Activated CD4-positive, CD25-positive, alpha-beta regulatory T cell treated with anti-CD3 and anti-CD28 coated beads, Interleukin-2, amount 50 U/mL, for 16 hours (primary cell): ENCODE measurements around the gene CPNE5.

ENCODE experiments used
- DNase-seq: peaks from one replicate; pipeline ENCODE4 v3.0.0-alpha.2; 2020; ENCODE audit warnings: low read depth, low spot score

CPNE5 gene

DNA sequence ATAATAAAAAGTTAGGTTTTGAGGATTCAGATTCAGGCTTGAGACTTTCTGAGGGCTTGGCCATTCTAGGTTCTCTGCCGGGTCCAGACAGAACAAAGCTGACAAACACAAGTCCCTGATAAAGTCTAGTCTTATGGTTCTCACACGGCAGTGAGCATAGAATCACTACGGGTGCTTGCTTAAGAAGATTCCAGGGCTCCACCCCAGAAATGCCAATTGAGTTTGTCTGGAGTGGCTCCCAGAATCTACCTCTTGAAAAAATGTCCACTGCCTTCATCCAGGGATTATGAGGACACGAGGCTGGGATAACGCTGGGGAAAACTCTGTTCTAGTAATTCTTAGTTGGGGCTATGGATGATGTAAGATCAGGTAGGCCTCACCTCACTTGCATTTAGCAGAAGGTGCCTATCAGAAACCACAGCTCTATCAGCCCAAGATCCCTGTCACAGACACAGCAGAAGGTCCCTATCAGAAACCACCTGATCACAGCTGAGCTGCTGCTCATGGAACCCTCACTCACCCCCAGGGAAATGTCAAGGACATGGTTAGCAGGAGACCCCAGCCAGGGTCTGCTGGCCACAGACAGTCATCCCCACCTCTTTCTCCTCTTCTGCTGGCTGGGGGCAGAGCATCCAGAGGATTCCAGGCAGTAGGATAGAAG lies 89.3 kb downstream of the CPNE5 start:
- DNase-seq: no peak

DNA sequence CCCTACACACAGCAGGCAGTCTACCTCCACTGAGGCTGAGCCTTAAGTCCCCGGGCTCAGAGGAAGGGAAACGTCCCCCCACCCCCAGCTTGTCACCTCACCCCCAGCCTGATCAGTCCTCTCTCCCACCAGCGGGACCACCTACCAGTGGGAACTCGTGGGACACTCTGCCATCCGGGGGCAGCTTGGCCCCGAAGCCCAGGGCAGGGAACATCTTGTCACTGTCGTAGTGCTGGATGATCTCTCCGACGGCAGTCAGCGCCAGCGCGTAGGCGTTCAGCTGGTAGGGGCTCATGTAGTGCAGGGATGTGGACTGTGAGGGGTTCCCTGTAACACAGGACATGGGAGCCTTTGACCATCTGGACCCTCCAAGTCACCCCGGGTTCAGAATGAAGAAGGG lies 93.0 kb downstream of the CPNE5 start:
- no peak for DNase-seq

DNA sequence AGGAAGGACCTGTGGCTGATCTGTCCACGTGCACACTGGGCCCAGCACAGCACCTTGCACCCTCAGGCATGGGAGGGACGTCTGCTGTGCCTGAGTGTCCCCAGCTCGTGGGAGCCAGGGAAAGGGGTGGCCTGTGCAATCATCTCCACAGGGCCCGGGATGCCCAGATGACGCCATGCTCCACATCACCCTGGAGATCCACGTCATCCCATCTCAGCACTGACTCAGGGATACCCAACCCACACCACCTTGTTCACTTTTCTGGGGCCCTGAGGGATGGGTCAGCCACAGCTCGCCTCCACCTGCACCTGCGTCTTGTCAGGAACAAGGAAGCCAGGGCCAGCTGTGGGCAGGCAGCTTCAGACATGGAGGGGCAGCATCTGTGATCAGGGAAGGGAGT lies 93.4 kb downstream of the CPNE5 start:
- no peak for DNase-seq

DNA sequence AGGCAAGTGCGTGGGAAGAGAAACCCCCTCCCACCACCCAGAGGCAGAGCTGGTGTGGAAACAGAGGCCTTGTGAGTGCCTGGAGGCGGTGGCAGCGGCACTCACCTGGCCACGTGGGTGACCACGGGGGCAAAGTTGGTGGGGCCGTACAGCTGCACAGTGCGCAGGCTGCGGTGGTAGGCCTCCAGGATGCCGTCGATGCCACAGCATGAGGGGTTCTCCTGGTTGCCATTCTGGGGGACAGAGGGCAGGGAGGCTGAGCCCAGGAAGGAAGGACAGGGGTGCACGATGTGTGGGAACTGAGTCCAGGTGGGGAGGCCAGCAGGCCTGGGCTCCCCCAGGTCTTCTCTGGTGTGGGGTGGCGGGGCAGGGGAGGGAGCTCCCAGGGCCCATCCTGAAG lies 94.0 kb downstream of the CPNE5 start:
- DNase-seq: no peak

DNA sequence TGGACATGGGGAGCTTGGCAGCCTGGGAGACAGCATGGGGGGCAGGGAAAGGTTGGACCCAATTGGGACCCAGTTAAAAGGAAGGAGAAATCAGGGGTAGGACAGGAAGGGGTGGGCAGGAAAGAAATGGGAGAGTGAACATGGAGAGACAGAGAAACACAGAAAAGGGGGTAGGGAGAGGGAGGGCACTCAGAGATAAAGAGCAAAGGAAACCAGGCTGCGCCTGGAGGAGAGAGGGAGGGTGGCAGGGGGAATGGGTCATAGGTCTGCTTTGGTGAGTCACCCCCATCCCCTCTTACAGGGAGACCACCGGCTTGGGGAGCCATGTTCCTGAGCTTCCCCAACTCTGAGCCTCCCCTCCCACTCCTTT lies 95.0 kb downstream of the CPNE5 start:
- no peak for DNase-seq

DNA sequence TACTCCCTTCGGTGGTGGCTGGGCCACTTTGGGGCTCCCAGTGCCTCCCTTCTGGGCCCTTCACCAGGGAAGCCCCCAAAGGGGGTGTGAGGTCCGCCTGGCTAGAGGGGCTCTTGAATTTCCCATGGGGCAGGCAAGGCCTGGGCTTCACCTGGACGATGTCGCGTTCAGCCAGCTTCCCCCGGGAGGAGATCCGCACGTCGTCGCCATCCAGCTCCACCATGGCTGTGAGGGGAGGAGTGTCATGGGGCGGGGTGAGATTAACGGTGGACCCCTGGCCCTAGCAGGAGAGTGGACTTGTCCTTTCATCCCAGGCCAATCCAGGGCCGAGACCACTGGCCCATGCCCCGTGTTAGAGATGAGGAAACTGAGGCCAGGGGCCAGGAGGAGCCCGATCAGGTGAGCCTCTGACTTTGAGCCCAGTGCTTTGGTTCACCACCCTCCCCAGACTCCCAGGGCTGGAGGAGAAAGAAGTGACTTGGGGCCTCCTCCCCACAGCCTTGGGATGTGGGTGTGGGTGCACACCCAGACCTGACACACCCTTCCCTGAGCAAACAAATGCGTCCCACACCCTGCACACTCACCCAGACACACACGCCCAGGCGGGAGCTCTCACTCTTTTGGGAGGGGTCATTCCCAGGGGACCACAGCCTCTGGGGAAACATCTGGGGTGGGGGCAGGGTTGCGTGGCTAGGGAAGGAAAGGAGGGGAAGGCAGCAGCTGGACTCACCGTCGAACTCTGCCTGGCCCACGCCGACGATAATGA lies 95.5 kb downstream of the CPNE5 start:
- DNase-seq: no peak

DNA sequence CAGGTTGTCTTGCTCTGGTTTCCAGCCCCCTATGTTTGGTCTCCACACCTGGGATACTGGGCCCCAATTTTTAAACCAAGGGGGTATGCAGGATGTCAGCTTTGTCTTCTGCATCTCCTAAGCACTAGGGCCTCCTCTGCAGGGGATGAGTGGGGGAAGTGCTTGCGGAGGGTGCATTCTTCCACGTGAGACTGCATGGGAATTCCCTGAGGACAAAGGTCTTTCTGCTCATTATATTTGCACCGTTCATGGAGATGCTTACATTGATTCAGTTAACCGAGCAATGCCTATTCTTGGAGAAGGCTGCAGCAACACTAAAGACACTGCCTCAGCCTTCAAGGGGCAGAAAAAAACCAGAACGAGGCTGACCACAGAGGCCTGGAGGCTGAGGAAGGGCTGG lies 96.2 kb downstream of the CPNE5 start:
- DNase-seq: no peak

DNA sequence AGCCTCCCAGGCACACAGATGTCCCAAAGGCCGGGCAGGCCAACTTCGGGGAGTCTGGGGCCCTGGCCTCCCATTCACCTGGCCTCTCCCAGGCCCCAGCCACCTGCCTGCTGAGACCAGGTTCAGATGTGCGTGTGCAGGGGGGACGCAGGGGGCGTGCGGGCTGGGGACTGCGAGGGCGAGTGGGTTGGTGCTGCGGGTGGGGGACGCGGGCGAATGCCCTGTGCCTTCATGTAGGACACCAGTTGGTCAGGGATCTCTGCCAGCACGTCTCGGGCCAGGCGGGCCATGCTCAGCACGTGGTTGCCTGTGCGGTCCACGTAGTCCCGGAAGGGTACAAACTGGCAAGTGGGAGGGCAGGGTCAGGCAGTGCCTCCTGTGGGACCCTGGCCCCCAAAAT lies 97.1 kb downstream of the CPNE5 start:
- no peak for DNase-seq

DNA sequence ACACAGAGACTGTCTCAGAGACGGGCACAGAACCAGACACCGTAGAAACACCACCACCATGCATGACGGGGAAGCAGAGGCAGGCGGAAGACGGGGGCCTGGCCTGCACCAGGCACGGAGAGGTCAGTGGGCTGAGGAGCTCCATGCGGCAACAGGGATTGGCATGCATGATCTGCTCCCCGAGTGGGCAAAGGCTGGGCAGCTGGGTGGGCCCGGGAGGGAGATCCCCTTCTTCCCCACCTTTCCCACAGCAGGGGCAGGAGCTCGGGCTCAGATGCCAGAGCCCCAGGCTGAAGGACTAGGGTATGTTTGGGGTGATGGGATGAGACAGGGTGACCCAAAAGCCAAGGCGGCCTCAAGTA lies 98.4 kb downstream of the CPNE5 start:
- no peak for DNase-seq

DNA sequence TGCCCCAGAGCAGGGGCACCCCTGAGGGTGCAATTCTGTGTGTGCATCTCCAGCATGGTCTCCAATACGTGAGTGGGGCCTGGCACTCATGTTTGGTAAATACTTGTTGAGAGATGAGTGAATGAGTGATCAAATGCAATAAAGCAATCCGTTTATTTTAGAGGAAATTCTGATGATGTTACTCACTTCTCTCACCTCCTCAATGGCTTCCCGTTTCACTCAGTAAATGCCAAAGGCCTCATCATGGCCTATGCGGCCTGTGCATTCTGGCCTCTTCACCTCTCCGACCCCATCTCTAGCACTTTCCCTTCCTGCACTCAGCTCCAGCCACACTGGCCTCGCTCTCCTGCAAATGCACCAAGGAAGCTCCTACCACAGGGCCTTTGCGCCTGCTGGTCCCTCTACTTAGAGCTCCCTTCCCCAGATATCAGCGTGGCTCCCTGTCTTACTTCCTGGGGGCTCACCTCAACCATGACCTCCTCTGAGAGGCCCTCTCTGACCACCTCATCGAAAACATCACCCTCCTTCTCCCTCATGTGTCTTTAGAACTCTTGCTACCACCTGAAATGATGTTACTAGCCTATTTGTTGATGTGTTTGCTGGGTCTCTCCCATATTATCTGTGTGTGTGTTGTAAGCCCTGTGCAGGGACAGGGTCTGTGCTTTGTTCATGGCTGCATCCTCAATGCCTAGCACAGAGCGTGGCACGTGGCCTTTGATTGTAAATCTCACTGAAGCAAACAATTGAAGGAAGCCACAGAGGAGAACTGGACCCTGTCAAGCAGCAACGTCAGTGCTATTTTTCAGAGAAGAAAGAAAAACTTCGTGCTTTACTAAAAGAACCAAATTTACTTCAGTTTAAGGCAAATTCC lies 99.1 kb downstream of the CPNE5 start:
- DNase-seq: no peak

DNA sequence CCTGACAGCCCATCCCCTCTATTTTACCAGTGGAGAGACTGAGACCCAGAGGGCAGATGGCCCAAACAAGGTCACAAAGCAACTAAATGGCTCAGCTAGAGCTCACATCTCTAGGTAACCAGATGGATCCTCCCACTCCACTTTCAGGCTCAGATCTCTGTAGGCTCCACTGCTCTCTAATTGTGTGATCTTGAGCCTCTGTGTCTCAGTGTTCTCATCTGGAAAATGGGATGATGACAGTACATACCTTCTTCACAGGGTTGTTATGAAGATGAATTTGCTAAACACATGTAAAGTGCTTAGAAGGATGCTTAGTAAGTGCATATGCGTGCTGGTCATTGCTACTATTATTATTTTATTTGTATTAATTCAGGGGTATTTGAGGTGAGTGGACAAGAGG lies 101.1 kb downstream of the CPNE5 start:
- DNase-seq: no peak

DNA sequence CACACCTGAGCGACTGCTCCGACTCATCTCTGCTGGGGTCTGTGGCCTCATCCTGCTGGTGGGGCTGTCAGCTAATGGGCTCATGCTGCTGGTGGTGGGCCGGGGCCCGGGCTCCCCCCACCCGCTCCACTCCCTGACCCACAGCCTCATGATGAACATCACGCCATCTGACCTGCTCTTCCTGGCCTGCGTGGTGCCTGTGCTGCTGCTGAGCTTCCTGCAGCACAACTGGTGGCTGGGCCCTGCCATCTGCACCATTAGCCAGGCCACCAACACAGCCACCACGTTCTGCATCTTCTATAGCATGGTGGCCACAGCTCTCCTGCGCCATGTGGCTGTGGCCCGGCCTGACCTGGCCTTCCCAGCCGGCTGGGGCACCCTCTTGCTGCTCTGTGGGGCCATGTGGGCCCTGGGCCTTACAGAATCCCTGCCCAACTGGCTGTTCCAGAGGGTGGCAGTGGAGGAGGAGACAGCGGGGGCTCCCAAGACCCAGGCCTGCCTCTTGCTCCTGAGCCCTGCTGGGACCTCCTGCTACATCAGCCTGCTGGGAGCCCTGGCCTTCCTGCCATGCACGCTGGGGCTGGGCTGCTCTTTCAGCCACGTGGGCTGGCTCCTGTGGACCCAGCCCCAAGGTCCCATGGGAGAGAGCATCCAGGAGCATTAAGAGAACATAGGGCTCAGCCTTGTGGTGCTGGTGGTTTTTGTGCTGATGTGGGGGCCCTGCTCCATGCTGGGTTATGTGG lies 102.0 kb downstream of the CPNE5 start:
- DNase-seq: no peak

DNA sequence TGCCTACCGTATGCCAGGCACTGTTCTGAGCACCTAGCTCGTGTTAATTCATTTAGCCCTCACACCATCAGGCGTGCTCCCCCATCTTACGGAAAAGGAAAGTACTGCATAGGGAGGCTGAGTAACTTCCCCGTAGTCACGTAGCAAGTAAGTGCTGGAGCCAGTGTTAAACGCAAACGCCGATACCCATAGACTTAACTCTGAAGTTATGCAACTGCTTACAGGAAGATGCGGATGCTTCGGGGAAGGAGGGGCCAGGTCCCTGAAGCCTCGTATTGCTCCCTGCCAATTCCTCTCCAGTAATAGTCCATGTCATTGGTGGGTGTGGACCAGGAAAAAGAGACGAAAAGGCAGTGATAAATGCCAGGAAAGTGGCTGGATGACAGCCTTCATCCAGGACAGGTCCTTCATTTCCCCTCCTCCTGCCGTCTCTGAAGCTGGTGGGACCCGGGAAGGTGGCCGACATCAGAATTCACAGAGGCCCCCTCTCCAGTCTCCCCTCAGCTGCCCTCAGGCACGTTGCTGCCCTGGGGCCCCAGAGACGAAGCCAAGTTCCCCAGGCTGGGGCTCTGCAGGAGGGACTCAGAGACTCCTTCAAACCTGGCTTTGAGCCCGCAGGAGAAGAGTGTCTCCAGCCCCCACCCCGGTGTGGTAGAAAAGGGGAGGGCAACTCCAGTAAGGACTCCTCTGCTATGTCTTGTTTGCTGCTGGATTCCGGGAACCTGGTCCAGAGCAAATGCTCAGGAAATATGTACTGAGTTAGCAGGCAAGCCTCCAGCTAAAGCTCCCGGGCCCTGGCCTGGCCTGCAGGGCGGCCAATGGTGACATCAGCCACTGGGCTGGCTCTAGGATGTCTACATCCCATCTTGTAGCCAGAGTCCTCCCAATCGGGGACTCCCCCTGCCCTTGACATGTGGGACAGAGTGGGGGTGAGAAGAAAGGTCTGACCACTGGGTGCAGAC lies 103.9 kb downstream of the CPNE5 start:
- no peak for DNase-seq

DNA sequence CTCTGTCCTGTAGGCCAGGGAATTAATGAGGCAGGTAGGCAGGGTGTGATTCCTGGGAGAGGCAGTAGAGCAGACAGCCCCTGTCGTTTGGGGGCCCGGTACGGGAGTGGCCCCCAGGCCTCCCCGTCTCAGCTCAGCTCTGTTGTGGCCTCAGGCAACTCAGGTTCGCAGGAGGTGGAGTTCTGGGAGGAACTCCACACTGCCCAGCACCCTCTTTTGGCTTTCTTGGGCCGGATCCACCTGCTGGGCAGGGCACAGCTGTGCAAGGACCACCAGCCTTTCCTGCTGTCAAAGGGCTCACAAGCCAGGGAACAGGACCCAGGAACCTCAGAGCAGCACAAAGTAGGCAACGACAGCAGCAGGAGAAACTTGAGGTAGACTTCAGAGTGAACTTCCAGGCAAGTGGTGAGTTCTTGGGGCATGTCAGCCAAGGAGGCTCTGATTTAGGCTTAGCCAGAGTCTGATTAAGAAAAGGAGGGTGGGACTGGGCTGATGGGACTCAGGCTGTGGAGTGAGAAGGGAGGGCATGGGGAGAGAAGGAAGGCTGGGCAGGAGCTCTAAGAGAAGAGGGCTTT lies 104.7 kb downstream of the CPNE5 start:
- DNase-seq: no peak

DNA sequence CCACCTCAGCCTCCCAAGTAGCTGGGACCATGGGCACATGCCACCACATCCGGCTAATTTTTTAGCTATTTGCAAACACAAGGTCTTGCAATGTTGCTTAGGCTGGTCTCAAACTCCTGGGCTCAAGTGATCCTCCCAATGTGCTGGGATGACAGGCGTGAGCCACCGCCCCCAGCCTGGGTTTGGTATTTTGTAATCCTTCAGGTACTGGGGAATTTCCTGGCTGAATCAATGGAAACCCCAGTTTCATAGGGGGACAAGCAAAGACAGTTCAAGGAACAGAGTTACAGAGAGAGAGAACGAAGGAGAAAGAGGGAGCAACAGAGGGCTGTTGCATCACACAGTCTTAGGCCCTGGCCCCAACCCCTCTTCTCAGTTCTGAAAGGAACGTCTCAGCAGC lies 105.9 kb downstream of the CPNE5 start:
- no peak for DNase-seq

DNA sequence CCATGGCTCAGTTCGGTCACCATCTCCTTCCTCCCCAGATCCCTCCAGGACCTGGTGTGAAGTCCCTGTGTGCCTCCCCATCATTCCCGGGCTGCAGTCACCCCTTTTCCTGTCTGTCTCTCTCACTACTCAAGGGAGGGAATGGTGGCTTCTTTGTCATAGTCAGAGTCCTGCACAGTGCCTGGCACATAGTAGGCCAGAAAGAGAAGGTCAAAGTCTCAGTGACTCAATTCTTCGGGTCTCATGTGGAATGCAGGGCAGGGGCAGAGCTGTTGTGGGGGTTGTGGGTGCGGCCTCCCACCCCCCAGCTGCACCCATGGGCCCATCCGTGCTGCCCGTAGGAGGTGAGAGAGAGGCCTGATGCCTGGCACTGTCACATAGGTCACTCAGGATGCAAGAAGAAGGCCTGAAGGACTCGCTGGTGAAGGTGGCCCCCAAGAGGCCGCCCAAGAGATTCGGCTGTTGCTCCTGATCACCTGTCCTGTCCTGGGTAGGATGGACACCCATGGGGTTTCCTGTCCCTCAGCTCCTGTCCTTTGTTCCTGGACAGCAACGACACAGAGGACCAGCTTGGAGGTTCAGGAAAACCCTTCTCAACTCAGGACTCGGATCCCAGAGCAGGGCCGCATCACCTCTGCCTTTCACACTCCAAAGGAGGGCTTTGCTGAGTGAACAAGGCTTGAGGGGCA lies 107.5 kb downstream of the CPNE5 start:
- no peak for DNase-seq

DNA sequence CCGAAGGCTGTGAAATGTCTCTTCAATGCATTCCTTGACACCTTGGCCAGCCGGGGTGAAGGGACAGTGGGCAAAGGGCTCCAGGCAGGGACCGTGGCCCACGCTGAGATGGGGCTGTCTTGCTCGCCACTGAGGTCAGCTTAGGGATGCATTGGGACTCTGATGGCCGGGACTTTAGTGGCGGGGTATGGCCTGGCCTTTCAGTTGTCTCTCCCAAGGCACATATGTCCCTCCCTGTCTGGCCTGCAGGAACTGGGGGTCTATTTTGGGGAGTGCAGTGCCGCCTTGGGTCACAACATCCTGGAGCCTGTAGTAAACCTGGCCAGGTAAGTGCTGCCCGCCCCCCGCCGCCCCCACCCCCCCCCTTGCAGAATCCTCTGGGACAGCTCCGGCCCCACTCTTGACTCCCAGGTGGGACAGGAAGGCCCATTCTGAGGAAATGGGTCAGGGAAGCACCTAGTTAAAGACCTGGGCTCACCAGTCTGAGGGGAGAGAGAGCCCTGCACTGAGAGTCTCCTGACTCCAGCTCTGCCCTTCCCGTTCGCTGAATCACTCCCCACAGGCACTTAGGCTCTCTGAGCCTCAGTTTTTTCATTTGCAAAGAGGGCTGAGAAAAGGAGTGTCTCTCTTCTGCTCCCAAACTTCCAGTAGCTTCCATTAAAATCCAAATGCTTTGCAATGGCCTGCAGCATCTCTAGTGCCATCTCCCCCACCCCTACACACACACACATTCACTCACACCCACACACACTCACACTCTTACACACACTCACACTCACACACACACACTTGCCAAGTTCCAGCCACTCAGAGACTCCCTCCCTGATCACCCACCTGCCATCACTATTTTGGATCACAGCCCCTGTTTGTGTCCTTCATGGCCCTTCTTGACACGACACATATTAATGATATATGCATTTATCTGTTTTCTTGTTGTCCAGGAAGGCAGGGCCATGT lies 108.5 kb downstream of the CPNE5 start:
- no peak for DNase-seq

DNA sequence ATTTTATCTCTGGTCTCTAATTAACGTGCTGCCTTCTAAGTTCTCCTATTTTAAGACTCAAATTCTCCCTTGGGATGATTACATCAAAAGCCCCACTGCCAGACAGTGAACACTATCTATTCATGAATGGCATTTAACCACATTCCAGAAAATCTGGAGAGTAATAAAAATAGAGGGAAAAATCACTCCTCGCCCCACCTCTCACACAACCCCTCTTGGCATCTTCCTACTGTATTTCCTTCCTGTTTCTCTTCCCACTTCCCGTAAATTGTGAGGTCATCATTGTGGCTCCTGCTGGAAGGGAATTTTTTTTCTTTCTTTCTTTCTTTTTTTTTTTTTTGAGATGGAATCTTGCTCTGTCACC lies 110.1 kb downstream of the CPNE5 start:
- no peak for DNase-seq
